A673 (cell line): Measurements from ENCODE around the gene CAPN13. TPM values are rescaled to one million over a fixed set of nuclear protein-coding genes. Genes with fewer than 3 reads are reported as not detected.

Experiments used
- BruUV-seq: library from RNA; stranded (reverse); fragments of 400-500 nt; replicated peaks from 2 replicates; lab custom pipeline; 2021; lab: Mats Ljungman, UMichigan
- CTCF ChIA-PET: fragments of 300-600 bp; sonication (Branson Sonifier 250); formaldehyde crosslinking; loops from one replicate; lab custom pipeline; 2022; ENCODE audit warnings: antibody characterized with exemption; lab: Charles Lee
- POLR2A ChIA-PET: fragments of 300-600 bp; sonication (Branson Sonifier 250); formaldehyde crosslinking; loops from one replicate; lab custom pipeline; 2022; ENCODE audit warnings: antibody characterized with exemption; ENCODE audit not compliant: low non-redundant PET; lab: Charles Lee
- DNase-seq: peaks from one replicate; pipeline ENCODE4 v3.0.0-alpha.2; 2015; ENCODE audit warnings: low spot score
- H3K27ac ChIP-seq: fragments of 200-600 bp; sonication (generic); 2 replicates; pipeline ENCODE4 v1.5.1; 2016; ENCODE audit warnings: mixed run types, low read depth, mild to moderate bottlenecking, mixed read lengths, antibody characterized with exemption, low read length; ENCODE audit not compliant: poor library complexity, severe bottlenecking
- H3K27me3 ChIP-seq: fragments of 200-600 bp; sonication (generic); replicated peaks from 2 replicates; pipeline ENCODE4 v1.6.1; 2017; ENCODE audit warnings: mixed run types, low read depth, mild to moderate bottlenecking, mixed read lengths, antibody characterized with exemption, low read length; ENCODE audit not compliant: insufficient read depth, poor library complexity
- H3K36me3 ChIP-seq: fragments of 200-600 bp; sonication (generic); 2 replicates; pipeline ENCODE4 v1.6.1; 2016; ENCODE audit warnings: mixed run types, mild to moderate bottlenecking, mixed read lengths, antibody characterized with exemption, low read length; ENCODE audit not compliant: insufficient read depth, poor library complexity, severe bottlenecking
- H3K4me1 ChIP-seq: fragments of 200-600 bp; sonication (generic); 2 replicates; pipeline ENCODE4 v1.6.1; 2017; ENCODE audit warnings: mixed run types, mild to moderate bottlenecking, mixed read lengths, antibody characterized with exemption, low read length; ENCODE audit not compliant: insufficient read depth, poor library complexity, severe bottlenecking
- H3K4me3 ChIP-seq: fragments of 200-600 bp; sonication (generic); 2 replicates; pipeline ENCODE4 v1.5.1; 2016; ENCODE audit warnings: low read depth, mixed run types, mild to moderate bottlenecking, mixed read lengths, low read length; ENCODE audit not compliant: poor library complexity, severe bottlenecking
- H3K9me3 ChIP-seq: fragments of 200-600 bp; sonication (generic); 2 replicates; pipeline ENCODE4 v1.6.1; 2016; ENCODE audit warnings: mixed run types, low read depth, mild to moderate bottlenecking, mixed read lengths, antibody characterized with exemption, low read length; ENCODE audit not compliant: poor library complexity, severe bottlenecking
- EZH2 ChIP-seq: fragments of 200-600 bp; sonication (generic); IDR thresholded peaks from 2 replicates; pipeline ENCODE4 v1.6.1; 2017; ENCODE audit warnings: borderline replicate concordance, low read depth, mild to moderate bottlenecking, mixed read lengths, antibody characterized with exemption, low read length; ENCODE audit not compliant: poor library complexity, severe bottlenecking
- intact Hi-C: fragments of 100-400 bp; cut with micrococcal nuclease; formaldehyde crosslinking; loops from one replicate; pipeline ENCODE4 v1.10.0; 2022; ENCODE audit not compliant: unreplicated experiment
- total RNA-seq: library from RNA; stranded (reverse); gene quantifications from 2 replicates; pipeline ENCODE4 v1.2.3, GENCODE V29; 2021
- TF ChIP-seq, protein P1 (sequence below): fragments of 300-800, 200-600 bp; sonication (generic); conservative IDR thresholded peaks from 2 replicates; pipeline ENCODE4 v1.5.1; 2017; ENCODE audit warnings: low read depth, mild to moderate bottlenecking, antibody characterized with exemption, low read length, moderate library complexity, mixed read lengths

CAPN13 gene
- total RNA-seq, 1 experiment from 2014 or later: not detected

DNA sequence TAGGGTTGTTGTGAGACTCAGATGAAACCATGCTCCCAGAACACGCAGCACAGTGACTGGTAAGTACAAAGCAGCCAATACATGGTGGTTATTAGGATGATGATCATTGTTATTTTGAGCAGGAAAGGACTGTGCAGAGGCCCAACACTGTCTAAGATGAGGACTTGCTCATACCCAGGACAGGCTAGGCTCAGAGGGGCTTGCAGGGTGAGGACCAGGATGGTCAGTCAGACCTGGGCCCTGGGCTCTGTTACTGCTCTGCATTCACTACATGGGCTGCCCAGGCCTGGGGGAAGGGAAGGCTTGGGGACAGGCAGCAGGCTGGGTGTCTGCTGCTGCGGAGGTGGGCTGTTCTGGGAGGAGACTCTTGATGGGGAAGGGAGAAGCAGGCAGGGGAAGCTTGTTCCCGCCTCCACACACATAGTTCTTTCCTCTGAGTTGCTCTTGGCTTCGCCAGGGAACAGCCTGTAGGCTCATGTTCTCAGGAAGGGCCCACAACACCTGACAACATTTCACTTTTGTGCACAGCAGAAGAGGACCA lies 17.5 kb downstream of the CAPN13 start:
- Histone ChIP-seq H3K27me3 (peaks cover 6% of the 10 kb centered on the region), H3K27ac (no peak overlapping the region), H3K9me3 (no peaks in the 10 kb centered on the region), H3K4me3 (no peak overlapping the region), H3K4me1 (no peaks in the 10 kb centered on the region), H3K36me3 (no peaks in the 10 kb centered on the region)
- BruUV-seq: no TSS peak
- TF ChIP-seq, protein P1, sequence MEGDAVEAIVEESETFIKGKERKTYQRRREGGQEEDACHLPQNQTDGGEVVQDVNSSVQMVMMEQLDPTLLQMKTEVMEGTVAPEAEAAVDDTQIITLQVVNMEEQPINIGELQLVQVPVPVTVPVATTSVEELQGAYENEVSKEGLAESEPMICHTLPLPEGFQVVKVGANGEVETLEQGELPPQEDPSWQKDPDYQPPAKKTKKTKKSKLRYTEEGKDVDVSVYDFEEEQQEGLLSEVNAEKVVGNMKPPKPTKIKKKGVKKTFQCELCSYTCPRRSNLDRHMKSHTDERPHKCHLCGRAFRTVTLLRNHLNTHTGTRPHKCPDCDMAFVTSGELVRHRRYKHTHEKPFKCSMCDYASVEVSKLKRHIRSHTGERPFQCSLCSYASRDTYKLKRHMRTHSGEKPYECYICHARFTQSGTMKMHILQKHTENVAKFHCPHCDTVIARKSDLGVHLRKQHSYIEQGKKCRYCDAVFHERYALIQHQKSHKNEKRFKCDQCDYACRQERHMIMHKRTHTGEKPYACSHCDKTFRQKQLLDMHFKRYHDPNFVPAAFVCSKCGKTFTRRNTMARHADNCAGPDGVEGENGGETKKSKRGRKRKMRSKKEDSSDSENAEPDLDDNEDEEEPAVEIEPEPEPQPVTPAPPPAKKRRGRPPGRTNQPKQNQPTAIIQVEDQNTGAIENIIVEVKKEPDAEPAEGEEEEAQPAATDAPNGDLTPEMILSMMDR: no peak
- TF ChIP-seq EZH2: no peak
- DNase-seq: no peak
- intact Hi-C loops: no loop called here
- CTCF ChIA-PET: interaction anchor here (0.5 to 1.0 kb wide), 2 partner anchors 75 to 78 kb away, joined by 3 to 4 read pairs; no protein-coding TSS in a partner anchor
- POLR2A ChIA-PET: no interaction called here

GRCh38 chr2:30786923-30787685 lies 20.1 kb downstream of the CAPN13 start:
- BruUV-seq: no TSS peak
- Histone ChIP-seq H3K4me1 (no peaks in the 10 kb centered on the region), H3K36me3 (no peaks in the 10 kb centered on the region), H3K9me3 (no peaks in the 10 kb centered on the region), H3K4me3 (no peak overlapping the region), H3K27me3 (peaks cover 6% of the 10 kb centered on the region), H3K27ac (no peak overlapping the region)
- ChIA-PET CTCF (no interaction called here), POLR2A (no interaction called here)
- DNase-seq: no peak
- intact Hi-C loops: no loop called here
- no peak for TF ChIP-seq EZH2
- TF ChIP-seq, protein P1: no peak

GRCh38 chr2:30784682-30785081 lies 22.6 kb downstream of the CAPN13 start:
- H3K4me1 ChIP-seq: no peaks in the 10 kb centered on the region
- ChIA-PET POLR2A (no interaction called here), CTCF (no interaction called here)
- H3K27ac ChIP-seq: no peak overlapping the region
- no peaks in the 10 kb centered on the region for H3K27me3 ChIP-seq
- no peaks in the 10 kb centered on the region for H3K36me3 ChIP-seq
- H3K4me3 ChIP-seq: no peak overlapping the region
- TF ChIP-seq, protein P1: no peak
- no peak for TF ChIP-seq EZH2
- no TSS peak for BruUV-seq
- intact Hi-C loops: no loop called here
- DNase-seq: no peak
- no peaks in the 10 kb centered on the region for H3K9me3 ChIP-seq
